GM12878 (cell line): ENCODE data around the gene GLI2. TPM values are rescaled to one million over a fixed set of nuclear protein-coding genes. Genes with fewer than 3 reads are reported as not detected.

Experiments used
- ATAC-seq: fragments of 200-7000 bp; cut with Tn5 transposase; 3 replicates; pipeline ENCODE4 v1.9.1; 2020; ENCODE audit warnings: mild to moderate bottlenecking, moderate library complexity
- BruUV-seq: library from RNA; stranded (reverse); fragments of 400-500 nt; replicated peaks from 2 replicates; lab custom pipeline; 2021; lab: Mats Ljungman, UMichigan
- CTCF ChIA-PET: fragments of 300-600 bp; sonication (Branson Sonifier 250); formaldehyde crosslinking; extraction: SDS; loops from one replicate; lab custom pipeline; 2021; ENCODE audit warnings: inconsistent platforms; lab: Yijun Ruan, JAX
- POLR2A ChIA-PET: fragments of 350-600 bp; formaldehyde crosslinking; extraction: SDS; loops from one replicate; lab custom pipeline; 2021; ENCODE audit warnings: inconsistent platforms; lab: Charles Lee
- RAD21 ChIA-PET: fragments of 300-600 bp; sonication (Branson Sonifier 250); formaldehyde crosslinking; loops from one replicate; lab custom pipeline; 2023; ENCODE audit warnings: antibody characterized with exemption; ENCODE audit not compliant: unreplicated experiment; lab: Charles Lee
- SMC1A ChIA-PET: fragments of 300-600 bp; sonication (Branson Sonifier 250); formaldehyde crosslinking; loops from one replicate; lab custom pipeline; 2023; ENCODE audit not compliant: unreplicated experiment, uncharacterized antibody; lab: Charles Lee
- DNase-seq: peaks from one replicate; pipeline ENCODE4 v3.0.0-alpha.2; 2011; ENCODE audit warnings: low read depth, low spot score
- FAIRE-seq: peaks from 3 replicates; lab custom pipeline; 2011; peaks lifted over from hg19 to GRCh38; lab: Jason Lieb, UNC
- H2AFZ ChIP-seq: 2 replicates; pipeline ENCODE4 v1.6.0; 2011; ENCODE audit warnings: low read depth, low read length, control low read depth; ENCODE audit not compliant: control insufficient read depth
- H3K27ac ChIP-seq: 2 replicates; pipeline ENCODE4 v1.5.1; 2011; ENCODE audit warnings: control low read depth; ENCODE audit not compliant: control insufficient read depth, insufficient read depth
- H3K27me3 ChIP-seq, 2 experiments: replicated peaks in 1 of 2; 2 replicates each; pipeline versions ENCODE4 v1.6.0 to v1.6.1; 2011; ENCODE audit warnings: low read length in 1 of 2; ENCODE audit not compliant: control insufficient read depth in 2 of 2, insufficient read depth in 2 of 2
- H3K36me3 ChIP-seq, 2 experiments: 2 replicates each; pipeline ENCODE4 v1.5.1; 2011; ENCODE audit warnings: low read length in 1 of 2; ENCODE audit not compliant: control insufficient read depth in 2 of 2, insufficient read depth in 2 of 2
- H3K4me1 ChIP-seq: 2 replicates; pipeline ENCODE4 v1.6.1; 2011; ENCODE audit warnings: mild to moderate bottlenecking, low read length, moderate library complexity, mixed read lengths; ENCODE audit not compliant: control insufficient read depth, insufficient read depth
- H3K4me2 ChIP-seq: 2 replicates; pipeline ENCODE4 v1.6.0; 2011; ENCODE audit warnings: control low read depth; ENCODE audit not compliant: control insufficient read depth, insufficient read depth
- H3K4me3 ChIP-seq: fragments of 200-600 bp; sonication (generic); 2 replicates; pipeline ENCODE4 v1.5.1; 2016
- H3K79me2 ChIP-seq: 2 replicates; pipeline ENCODE4 v1.6.0; 2011; ENCODE audit warnings: low read length; ENCODE audit not compliant: control insufficient read depth, insufficient read depth
- H3K9ac ChIP-seq: 2 replicates; pipeline ENCODE4 v1.8.0; 2011; ENCODE audit warnings: low read length, control low read depth, mixed read lengths; ENCODE audit not compliant: control insufficient read depth, insufficient read depth
- H3K9me3 ChIP-seq: replicated peaks from 3 replicates; pipeline ENCODE4 v1.5.1; 2011; ENCODE audit warnings: mild to moderate bottlenecking, low read length; ENCODE audit not compliant: control insufficient read depth, insufficient read depth
- H4K20me1 ChIP-seq: 2 replicates; pipeline ENCODE4 v1.6.0; 2011; ENCODE audit not compliant: control insufficient read depth, insufficient read depth
- HDGF ChIP-seq: fragments of 450-650 bp; IDR thresholded peaks from 2 replicates; pipeline ENCODE4 v1.6.1; 2016; ENCODE audit warnings: antibody characterized with exemption
- NFYA ChIP-seq: IDR thresholded peaks from 2 replicates; pipeline ENCODE4 v1.6.1; 2011; ENCODE audit warnings: low read depth, mild to moderate bottlenecking, low read length, improper control_type of control experiment, borderline replicate concordance
- NKRF ChIP-seq: fragments of 450-650 bp; conservative IDR thresholded peaks from 2 replicates; pipeline ENCODE4 v1.6.1; 2017; ENCODE audit warnings: mild to moderate bottlenecking, moderate library complexity
- POLR2AphosphoS2 ChIP-seq: IDR thresholded peaks from 2 replicates; pipeline ENCODE4 v1.6.1; 2011; ENCODE audit warnings: low read depth, mild to moderate bottlenecking, low read length, improper control_type of control experiment, moderate library complexity
- SREBF2 ChIP-seq: IDR thresholded peaks from 2 replicates; pipeline ENCODE4 v1.6.1; 2012; ENCODE audit warnings: mild to moderate bottlenecking, low read length
- TCF12 ChIP-seq: IDR thresholded peaks from 2 replicates; pipeline ENCODE4 v1.6.1; 2011; ENCODE audit warnings: low read depth, mild to moderate bottlenecking, low read length
- ZBTB33 ChIP-seq: fragments of 450-650 bp; IDR thresholded peaks from 2 replicates; pipeline ENCODE4 v1.6.1; 2017; ENCODE audit warnings: mild to moderate bottlenecking
- ZNF622 ChIP-seq: fragments of 450-650 bp; IDR thresholded peaks from 2 replicates; pipeline ENCODE4 v1.6.1; 2017; ENCODE audit warnings: mild to moderate bottlenecking, inconsistent platforms
- WGBS: methylation state at CpG from one replicate; pipeline ENCODE4 v1.1.6; 2016; ENCODE audit warnings: low lambda C conversion rate; ENCODE audit not compliant: insufficient replicate concordance, insufficient coverage; ENCODE audit errors: missing lambda C conversion rate; 5-methylcytosine and 5-hydroxymethylcytosine counted together
- in situ Hi-C: fragments of 300-500 bp; cut with MboI; formaldehyde crosslinking; loops from 9 replicates; pipeline ENCODE4 v1.14.3; 2018; ENCODE audit warnings: mixed read lengths
- intact Hi-C: fragments of 100-400 bp; cut with micrococcal nuclease; formaldehyde crosslinking; loops from one replicate; pipeline ENCODE4 v1.14.2; 2022; ENCODE audit not compliant: unreplicated experiment
- polyA plus RNA-seq, 11 experiments: library from polyadenylated mRNA; depleted of rRNA in 4 of 11; unstranded in 6 of 11; stranded (reverse) in 5 of 11; fragments of >200 nt; fragmentation: Nextera tagmentation in 4 of 11; fragmentation: Illumina TruSeq in 1 of 11; extraction: Ambion mirVana in 4 of 11; extraction: Trizol in 1 of 11; gene quantifications; 1 replicate in 1 of 11; 2 replicates in 10 of 11; pipeline versions ENCODE4 v1.2.1 to v1.2.3, GENCODE V29; 2011 to 2016; ENCODE audit warnings: inconsistent platforms in 2 of 11, missing spikeins in 2 of 11, low read depth in 1 of 11
- total RNA-seq, 4 experiments: library from RNA; depleted of rRNA in 3 of 4; stranded (reverse); fragments of >200 nt in 3 of 4; fragmentation: Illumina TruSeq in 1 of 4; extraction: Trizol in 1 of 4; gene quantifications; 2 replicates each; pipeline versions ENCODE4 v1.2.1 to v1.2.3, GENCODE V29; 2013 to 2021

Gene GLI2
- total and polyA plus RNA-seq, 10 of the 15 experiments (the other 5 are each of a cell fraction or from before 2014, with no cell fraction given), result 0.01 TPM; not detected in 9

GRCh38 chr2:120747281-120747680 is 11.6 kb downstream of the GLI2 start (continued):
- TF ChIP-seq NKRF (no peak), ZBTB33 (no peak), SREBF2 (no peak)

- no peak overlapping the region for H3K4me3 ChIP-seq
- no peaks in the 10 kb centered on the region for H3K36me3 ChIP-seq
- ChIA-PET SMC1A (no interaction called here), RAD21 (no interaction called here), CTCF (no interaction called here), POLR2A (no interaction called here)
- H4K20me1 ChIP-seq, result no peaks in the 10 kb centered on the region
- TF ChIP-seq HDGF, result no peak
- no peak for TF ChIP-seq TCF12
- no peak for TF ChIP-seq POLR2AphosphoS2
- no peak for TF ChIP-seq NFYA
- TF ChIP-seq ZNF622, result no peak
- FAIRE-seq, result no peak
- H3K9ac ChIP-seq, result no peak overlapping the region
- BruUV-seq, result no TSS peak
- no peak for ATAC-seq
- H3K4me2 ChIP-seq, result no peak overlapping the region
- H3K27me3 ChIP-seq, result peaks cover 1 to 3% of the 10 kb centered on the region in 2 experiments; a peak in 3 of 4 replicates
- H3K4me1 ChIP-seq, result no peaks in the 10 kb centered on the region
- WGBS, result 59% methylated on average over 7 of the region's 7 CpGs
- H3K79me2 ChIP-seq, result no peaks in the 10 kb centered on the region
- DNase-seq, result no peak
- in situ Hi-C loops, result no loop called here
- intact Hi-C loops, result no loop called here
- H3K27ac ChIP-seq, result no peak overlapping the region
- H3K9me3 ChIP-seq, result no peaks in the 10 kb centered on the region
- H2AFZ ChIP-seq, result no peak overlapping the region
Measured at GRCh38 chr2:120747706-120748105, 12.0 kb downstream of the GLI2 start.
